ENCODE measurements around the gene TMEM213.

- TF ChIP-seq CTCF (IDR thresholded peaks at IDR 0.05) (no peak), POLR2AphosphoS5 (IDR thresholded peaks at IDR 0.05) (no peak)
Observed at GRCh38 chr7:138861051-138861450, 63.3 kb downstream of the TMEM213 start.

Data from gastroesophageal sphincter (tissue), 3 donors.